GM21723 (cell line): ENCODE data around the gene IL17RD.

Experiments used
- ATAC-seq: cut with Tn5 transposase; IDR thresholded peaks from one replicate; pipeline ENCODE4 v1.9.1; 2021; ENCODE audit warnings: mild to moderate bottlenecking, moderate library complexity; ENCODE audit not compliant: unreplicated experiment

Gene IL17RD

GRCh38 chr3:57160076-57160764, 4.9 kb downstream of the IL17RD start:
- no peak for ATAC-seq

- ATAC-seq = no peak
Observed at GRCh38 chr3:57158813-57159738, 6.1 kb downstream of the IL17RD start.

DNA sequence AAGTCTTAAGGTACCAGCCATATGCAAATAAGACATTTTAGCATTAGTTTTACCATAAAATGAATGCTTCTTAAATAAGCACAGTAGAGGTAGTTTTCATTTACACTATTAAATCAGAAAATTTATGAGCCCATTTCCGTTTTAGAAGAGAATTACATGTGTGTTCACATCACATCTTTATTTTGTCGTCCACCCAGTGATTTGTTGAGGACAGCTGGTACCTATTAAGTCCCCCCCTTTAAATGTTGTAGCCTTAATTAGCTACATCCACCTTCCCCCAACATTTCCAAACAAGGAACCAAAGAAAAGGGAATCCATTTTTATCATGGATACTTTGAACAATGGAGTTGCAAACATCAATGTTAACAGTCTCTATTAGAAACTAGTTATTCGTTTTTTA, 6.8 kb downstream of the IL17RD start:
- no peak for ATAC-seq

- ATAC-seq = no peak
Observed at GRCh38 chr3:57157545-57157944, 7.6 kb downstream of the IL17RD start.

GRCh38 chr3:57155310-57155643, 9.9 kb downstream of the IL17RD start:
- no peak for ATAC-seq

DNA sequence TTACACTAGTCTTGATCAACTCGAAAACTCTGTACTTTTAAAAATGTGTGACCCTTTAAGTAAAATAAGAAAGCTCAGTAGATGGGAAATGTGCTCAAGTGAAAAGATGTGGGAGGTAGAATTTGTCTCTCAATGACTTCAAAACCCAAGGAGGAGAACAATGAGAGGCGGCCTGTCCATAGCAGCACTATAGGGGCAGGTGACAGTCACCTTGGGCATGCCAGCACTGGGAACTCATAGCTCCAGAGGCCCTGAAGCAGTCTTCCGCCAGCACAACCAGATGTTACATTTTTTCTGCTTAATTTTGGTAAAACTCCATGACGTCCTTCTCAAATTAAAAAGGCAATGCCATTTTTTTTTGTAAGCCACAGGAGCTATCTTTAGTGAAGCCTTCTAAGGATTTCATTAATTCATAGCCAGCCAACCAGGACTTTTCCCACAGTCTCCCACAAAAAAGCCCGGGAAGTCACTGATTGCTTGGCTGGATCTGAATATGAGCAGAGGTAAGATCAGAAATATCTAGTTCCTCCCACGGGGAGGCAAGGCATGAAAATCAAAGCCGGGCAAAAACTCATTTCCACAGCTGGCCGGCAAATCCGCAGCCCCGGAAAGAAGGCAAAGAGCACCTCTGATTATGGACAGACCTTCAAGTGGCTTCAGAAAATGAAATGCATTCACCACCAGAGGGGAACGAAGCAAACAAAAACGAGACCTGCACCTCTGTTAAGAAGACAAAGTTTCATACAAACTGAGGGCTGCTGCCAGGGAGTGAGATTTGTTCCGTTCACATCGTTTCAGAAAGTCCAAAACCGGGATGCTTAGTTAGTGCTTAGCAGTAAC, 10.5 kb downstream of the IL17RD start:
- no peak for ATAC-seq

DNA sequence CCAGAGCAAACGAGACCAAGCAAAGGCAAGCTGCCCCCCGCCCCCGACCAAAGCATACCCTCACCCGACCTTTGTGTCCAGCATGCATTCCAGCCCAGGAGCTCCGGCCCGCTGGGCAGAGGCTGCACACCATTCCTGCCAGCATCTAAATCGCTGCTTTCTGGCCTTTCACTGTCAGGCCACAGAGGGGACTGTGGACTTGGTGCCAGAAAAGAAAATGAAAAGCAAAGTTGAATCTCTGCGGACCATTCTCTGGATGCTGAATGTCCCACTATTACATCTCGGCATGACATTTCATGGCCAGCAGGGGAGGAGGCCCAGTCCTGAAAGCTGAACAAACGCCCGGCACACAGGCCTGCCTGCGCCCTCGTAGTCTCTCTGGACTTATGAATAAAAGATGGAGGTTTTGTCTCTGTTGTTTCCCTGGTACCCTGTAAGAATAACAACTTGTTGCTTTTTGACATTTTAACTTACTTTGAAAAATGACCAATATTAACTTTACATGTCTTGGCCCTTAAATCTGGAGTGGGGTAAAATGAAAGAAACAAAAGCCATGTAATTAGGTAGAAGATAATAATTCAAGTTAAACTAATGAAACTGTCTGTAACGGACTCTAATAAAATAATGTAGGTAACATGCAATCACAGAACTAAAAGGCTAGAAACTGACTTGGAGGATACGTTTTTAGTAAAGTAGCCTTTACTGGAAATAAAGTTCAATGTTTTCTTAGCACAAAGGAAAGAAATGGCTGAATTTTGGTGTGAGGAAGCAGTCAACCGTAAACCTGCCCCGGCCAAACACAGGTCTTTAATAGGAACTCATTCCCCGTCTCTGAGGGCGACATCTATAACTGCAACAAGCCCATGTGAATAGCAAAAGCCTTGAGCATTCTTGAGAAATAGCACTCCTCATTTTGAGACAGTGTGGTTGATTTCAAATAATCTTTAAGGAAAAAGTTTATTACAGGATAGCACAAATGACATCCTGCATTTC, 12.7 kb downstream of the IL17RD start:
- no peak for ATAC-seq

DNA sequence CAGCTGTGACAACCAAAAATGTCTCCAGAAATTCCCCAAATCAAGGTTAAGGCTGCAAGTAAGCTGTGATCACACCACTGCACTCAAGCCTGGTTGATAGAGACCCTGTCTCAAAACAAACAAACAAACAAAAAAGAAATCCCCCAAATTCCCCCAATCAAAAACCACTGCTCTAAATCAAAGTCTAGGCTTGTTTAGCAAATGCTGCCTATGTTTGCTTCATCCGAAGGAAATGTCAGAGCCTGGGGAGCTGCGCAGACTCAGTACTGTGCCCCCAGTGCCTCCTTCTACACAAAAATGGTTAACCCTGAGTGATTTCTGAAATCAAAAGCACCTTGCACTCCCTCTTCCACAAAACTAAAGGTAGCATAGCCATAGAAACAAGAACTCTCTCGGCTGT, 13.4 kb downstream of the IL17RD start:
- ATAC-seq = no peak

GRCh38 chr3:57151021-57151449, 14.1 kb downstream of the IL17RD start:
- no peak for ATAC-seq

GRCh38 chr3:57150113-57150581, 15.0 kb downstream of the IL17RD start:
- ATAC-seq = no peak

DNA sequence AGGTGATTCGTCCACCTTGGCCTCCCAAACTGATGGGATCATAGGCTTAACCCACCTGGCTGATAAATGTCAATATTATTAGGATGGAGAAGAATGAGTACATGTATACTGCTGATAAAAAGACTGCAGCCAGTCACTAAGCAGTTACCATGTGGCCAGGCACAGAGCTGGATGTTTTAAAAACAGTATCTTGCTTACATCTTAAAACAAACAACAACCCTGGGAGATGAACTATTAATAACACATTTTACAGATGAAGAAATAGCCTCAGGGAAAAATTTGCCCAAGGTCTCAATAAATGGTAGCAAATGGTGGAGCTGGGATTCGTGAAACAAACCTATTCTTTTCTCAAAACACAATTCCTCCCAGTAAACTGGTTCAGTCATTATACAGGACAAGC, 18.1 kb downstream of the IL17RD start:
- ATAC-seq = no peak

- ATAC-seq = no peak
Observed at GRCh38 chr3:57145852-57146251, 19.3 kb downstream of the IL17RD start.

DNA sequence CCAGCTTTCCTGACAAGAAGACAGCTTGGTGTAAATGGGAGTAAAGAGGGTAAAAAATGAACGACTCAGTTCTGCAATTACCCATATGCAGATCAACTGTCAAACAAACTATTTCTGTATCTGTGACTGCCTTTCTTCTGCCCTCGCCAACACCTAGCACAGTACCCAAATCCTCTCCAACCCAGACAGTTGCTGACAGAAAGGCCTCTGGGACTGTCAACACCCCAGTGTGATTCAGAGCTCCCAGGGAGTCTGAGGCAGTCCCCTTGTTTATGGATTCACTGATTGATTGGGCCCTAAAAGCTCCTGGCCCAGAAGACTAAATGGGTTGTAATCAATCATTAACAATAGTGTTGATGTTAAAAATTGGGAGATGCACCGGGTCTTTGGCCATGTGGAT, 20.2 kb downstream of the IL17RD start:
- no peak for ATAC-seq

DNA sequence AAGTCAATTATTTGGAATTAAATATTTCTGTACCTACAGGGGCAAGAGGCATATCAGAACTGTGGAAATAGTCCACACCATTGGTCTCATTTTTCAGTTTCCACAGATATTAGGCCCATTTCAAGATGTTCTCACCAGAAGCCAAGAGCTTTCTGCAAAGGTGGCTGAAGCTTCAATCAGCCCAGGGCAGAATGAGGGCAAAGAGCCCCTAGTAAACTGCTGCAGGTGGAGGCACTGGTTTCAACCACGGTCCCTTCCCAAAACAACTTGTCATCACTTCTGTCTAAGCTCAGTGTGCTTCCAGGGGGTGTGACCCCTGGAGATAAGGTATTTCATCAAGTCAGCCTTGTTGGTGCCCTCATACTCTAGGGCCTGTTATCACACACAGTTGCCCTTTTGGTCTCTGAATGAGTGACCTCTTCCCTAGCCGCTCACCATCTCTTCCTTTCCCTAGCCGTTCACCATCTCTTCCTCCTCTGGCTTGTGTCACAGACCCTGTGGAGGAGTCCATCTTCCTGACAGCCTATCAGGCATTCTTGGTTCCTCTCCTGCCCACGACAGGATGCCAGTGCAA, 21.2 kb downstream of the IL17RD start:
- no peak for ATAC-seq

GRCh38 chr3:57142411-57142723, 22.8 kb downstream of the IL17RD start:
- no peak for ATAC-seq

- no peak for ATAC-seq
Observed at GRCh38 chr3:57141719-57142410, 23.3 kb downstream of the IL17RD start.

GRCh38 chr3:57140894-57141293, 24.3 kb downstream of the IL17RD start:
- ATAC-seq = no peak

- ATAC-seq = no peak
Observed at GRCh38 chr3:57135964-57136719, 29.0 kb downstream of the IL17RD start.

- ATAC-seq = no peak
Observed at GRCh38 chr3:57133157-57133556, 32.0 kb downstream of the IL17RD start.
